Endothelial cell of umbilical vein (primary cell): ENCODE measurements around the gene HES6. TPM values are rescaled to one million over a fixed set of nuclear protein-coding genes. Genes with fewer than 3 reads are reported as not detected.

ENCODE experiments used
- BruUV-seq: library from RNA; stranded (reverse); fragments of 400-500 nt; replicated peaks from 2 replicates; lab custom pipeline; 2021; lab: Mats Ljungman, UMichigan
- CTCF ChIA-PET: fragments of 300-600, 350-600 bp; sonication (Branson Sonifier 250); formaldehyde crosslinking; loops from one replicate; lab custom pipeline; 2021; ENCODE audit warnings: antibody characterized with exemption, inconsistent platforms; lab: Charles Lee
- POLR2A ChIA-PET: fragments of 300-600, 350-600 bp; sonication (Branson Sonifier 250); formaldehyde crosslinking; loops from one replicate; lab custom pipeline; 2021; ENCODE audit warnings: antibody characterized with exemption, inconsistent platforms; lab: Charles Lee
- DNase-seq: peaks from one replicate; pipeline ENCODE4 v3.0.0-alpha.2; 2011; ENCODE audit warnings: low read depth, low spot score
- FAIRE-seq: peaks from 2 replicates; lab custom pipeline; 2011; peaks lifted over from hg19 to GRCh38; lab: Jason Lieb, UNC
- H2AFZ ChIP-seq: 2 replicates; pipeline ENCODE4 v1.6.0; 2012; ENCODE audit warnings: low read depth, low read length, control low read depth, inconsistent platforms
- H3K27ac ChIP-seq: 2 replicates; pipeline ENCODE4 v1.5.1; 2011; ENCODE audit warnings: low read depth, mild to moderate bottlenecking, control low read depth, low read length, moderate library complexity; ENCODE audit not compliant: insufficient read depth
- H3K27me3 ChIP-seq, 2 experiments: 2 replicates each; pipeline versions ENCODE4 v1.6.0 to v1.6.1; 2011; ENCODE audit warnings: low read length in 2 of 2, mixed read lengths in 1 of 2; ENCODE audit not compliant: control insufficient read depth in 2 of 2, insufficient read depth in 2 of 2
- H3K36me3 ChIP-seq, 2 experiments: 2 replicates in 1 of 2; 3 replicates in 1 of 2; pipeline ENCODE4 v1.5.1; 2011; ENCODE audit warnings: low read length in 2 of 2, mild to moderate bottlenecking in 1 of 2, moderate library complexity in 1 of 2; ENCODE audit not compliant: control insufficient read depth in 2 of 2, insufficient read depth in 2 of 2; ENCODE audit errors: extremely low read depth in 1 of 2
- H3K4me1 ChIP-seq: 3 replicates; pipeline ENCODE4 v1.5.1; 2011; ENCODE audit warnings: mild to moderate bottlenecking, low read length; ENCODE audit not compliant: control insufficient read depth, insufficient read depth; ENCODE audit errors: extremely low read depth
- H3K4me2 ChIP-seq: 2 replicates; pipeline ENCODE4 v1.6.1; 2011; ENCODE audit warnings: low read length, control low read depth, mixed read lengths; ENCODE audit not compliant: insufficient read depth
- H3K4me3 ChIP-seq, 3 experiments: fragments of 200-600 bp in 1 of 3; sonication (generic), shearing (Covaris generic) in 1 of 3; replicated peaks in 1 of 3; 2 replicates each; pipeline ENCODE4 v1.5.1; 2011 to 2016; ENCODE audit warnings: control low read depth in 3 of 3, low read length in 3 of 3, mild to moderate bottlenecking in 2 of 3, inconsistent platforms in 1 of 3, low read depth in 1 of 3, moderate library complexity in 1 of 3; ENCODE audit not compliant: insufficient read depth in 1 of 3
- H3K79me2 ChIP-seq: 2 replicates; pipeline ENCODE4 v1.6.0; 2012; ENCODE audit warnings: low read length, inconsistent platforms; ENCODE audit not compliant: control insufficient read depth, insufficient read depth
- H3K9ac ChIP-seq: replicated peaks from 2 replicates; pipeline ENCODE3; 2011; ENCODE audit warnings: low read length, control low read depth; ENCODE audit not compliant: insufficient read depth; ENCODE audit errors: extremely low read depth
- H3K9me1 ChIP-seq: replicated peaks from 3 replicates; pipeline ENCODE4 v1.6.0; 2011; ENCODE audit warnings: mild to moderate bottlenecking, low read length; ENCODE audit not compliant: control insufficient read depth, insufficient read depth; ENCODE audit errors: extremely low read depth
- H3K9me3 ChIP-seq: replicated peaks from 2 replicates; pipeline ENCODE4 v1.5.1; 2012; ENCODE audit warnings: low read length, inconsistent platforms; ENCODE audit not compliant: control insufficient read depth, insufficient read depth
- H4K20me1 ChIP-seq: replicated peaks from 2 replicates; pipeline ENCODE3; 2011; ENCODE audit warnings: mild to moderate bottlenecking, low read length; ENCODE audit not compliant: control insufficient read depth, insufficient read depth; ENCODE audit errors: extremely low read depth
- EZH2 ChIP-seq: IDR thresholded peaks from 2 replicates; pipeline ENCODE4 v1.6.1; 2012; ENCODE audit warnings: borderline replicate concordance, low read depth, mild to moderate bottlenecking, moderate library complexity, low read length, inconsistent platforms; ENCODE audit not compliant: severe bottlenecking
- FOS ChIP-seq: IDR thresholded peaks from 2 replicates; pipeline ENCODE4 v1.6.1; 2011; ENCODE audit warnings: mild to moderate bottlenecking, low read length, moderate library complexity, borderline replicate concordance; ENCODE audit not compliant: insufficient read depth
- GATA2 ChIP-seq: IDR thresholded peaks from 2 replicates; pipeline ENCODE4 v1.7.0; 2011; ENCODE audit warnings: low read depth, mild to moderate bottlenecking, moderate library complexity, mixed read lengths, low read length; ENCODE audit not compliant: insufficient read length, insufficient read depth
- JUN ChIP-seq: IDR thresholded peaks from 2 replicates; pipeline ENCODE4 v1.6.1; 2011; ENCODE audit warnings: borderline replicate concordance, low read depth; ENCODE audit not compliant: insufficient read length, insufficient read depth
- MYC ChIP-seq: IDR thresholded peaks from one replicate; pipeline ENCODE4 v1.6.1; 2011; ENCODE audit warnings: mild to moderate bottlenecking, low read depth, low read length
- POLR2A ChIP-seq: IDR thresholded peaks from 2 replicates; pipeline ENCODE4 v1.6.1; 2012; ENCODE audit warnings: low read depth, mild to moderate bottlenecking, control low read depth, low read length
- POLR2AphosphoS5 ChIP-seq: IDR thresholded peaks from 2 replicates; pipeline ENCODE4 v1.6.1; 2012; ENCODE audit warnings: low read depth, mild to moderate bottlenecking, control low read depth, low read length, moderate library complexity; ENCODE audit not compliant: insufficient read depth
- dilution Hi-C: fragments of 300-500 bp; cut with MboI; formaldehyde crosslinking; loops from one replicate; pipeline ENCODE4 v1.15.0; 2019; ENCODE audit warnings: low sequenced_read_pairs; ENCODE audit not compliant: extremely low pct_ligation_motif_present
- intact Hi-C: fragments of 100-400 bp; cut with micrococcal nuclease; formaldehyde crosslinking; loops from one replicate; pipeline ENCODE4 v1.10.0; 2022
- polyA plus RNA-seq, 4 experiments: library from polyadenylated mRNA; depleted of rRNA in 3 of 4; stranded (reverse) in 3 of 4; unstranded in 1 of 4; fragments of >200 nt; gene quantifications; 2 replicates each; pipeline versions ENCODE4 v1.2.1 to v1.2.3, GENCODE V29; 2011 to 2012; ENCODE audit warnings: missing spikeins in 1 of 4
- total RNA-seq: library from RNA; stranded (reverse); gene quantifications from 2 replicates; pipeline ENCODE4 v1.2.3, GENCODE V29; 2021
- TF ChIP-seq, protein P1 (sequence below): IDR thresholded peaks from 2 replicates; pipeline ENCODE4 v1.6.1; 2011; ENCODE audit not compliant: insufficient read depth, insufficient read length
- TF ChIP-seq, protein P2 (sequence below), 2 donors: IDR thresholded peaks; 1 replicate in 1 of 2; 2 replicates in 1 of 2; pipeline ENCODE4 v1.5.1; 2011; ENCODE audit warnings: low read length in 2 of 2, mild to moderate bottlenecking in 2 of 2, moderate library complexity in 2 of 2, control low read depth in 1 of 2, inconsistent platforms in 1 of 2, low read depth in 1 of 2; ENCODE audit not compliant: insufficient read depth in 1 of 2; ENCODE audit errors: extremely low read depth in 1 of 2

The HES6 gene
- total and polyA plus RNA-seq, 2 donors (not counting 3 experiments of a cell fraction or from before 2014, with no cell fraction given) = 2.2 to 5.1 TPM

DNA sequence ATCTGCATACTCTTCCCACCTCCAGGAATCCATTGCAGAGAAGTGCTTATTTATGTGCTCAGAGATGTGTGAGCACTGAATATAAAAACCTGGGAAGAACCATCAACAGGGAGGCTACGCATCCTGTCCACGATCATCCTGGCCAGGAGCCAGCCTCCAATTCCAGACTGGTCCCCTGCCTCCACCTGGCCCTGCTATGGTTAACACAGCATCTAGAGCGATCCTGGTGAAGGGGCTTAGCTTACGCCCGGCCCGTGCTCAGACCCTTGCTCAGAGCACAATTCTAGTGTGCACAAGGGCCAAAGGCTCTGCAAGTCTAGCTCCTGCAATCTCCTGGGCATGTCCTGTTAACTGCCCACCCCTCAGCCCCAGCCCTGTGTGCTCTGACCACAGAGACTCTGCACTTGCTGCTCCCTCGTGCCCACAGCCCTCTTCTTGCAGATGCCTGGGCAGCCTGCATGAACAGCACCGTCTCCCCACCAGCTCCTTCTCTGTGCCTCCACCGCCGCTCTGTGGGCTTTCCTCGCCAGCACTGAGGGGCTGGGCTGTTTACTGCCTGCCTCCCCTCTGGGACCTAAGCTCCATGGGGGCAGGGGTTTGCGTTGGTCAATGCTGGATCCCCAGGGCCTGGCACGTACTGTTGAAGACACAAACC is 42.1 kb upstream of the HES6 start:
- TF ChIP-seq, protein P1, sequence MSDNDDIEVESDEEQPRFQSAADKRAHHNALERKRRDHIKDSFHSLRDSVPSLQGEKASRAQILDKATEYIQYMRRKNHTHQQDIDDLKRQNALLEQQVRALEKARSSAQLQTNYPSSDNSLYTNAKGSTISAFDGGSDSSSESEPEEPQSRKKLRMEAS = no peak
- TF ChIP-seq EZH2 (no peak), POLR2AphosphoS5 (no peak), FOS (no peak), MYC (no peak), GATA2 (no peak), JUN (no peak), POLR2A (no peak)
- TF ChIP-seq, protein P2, sequence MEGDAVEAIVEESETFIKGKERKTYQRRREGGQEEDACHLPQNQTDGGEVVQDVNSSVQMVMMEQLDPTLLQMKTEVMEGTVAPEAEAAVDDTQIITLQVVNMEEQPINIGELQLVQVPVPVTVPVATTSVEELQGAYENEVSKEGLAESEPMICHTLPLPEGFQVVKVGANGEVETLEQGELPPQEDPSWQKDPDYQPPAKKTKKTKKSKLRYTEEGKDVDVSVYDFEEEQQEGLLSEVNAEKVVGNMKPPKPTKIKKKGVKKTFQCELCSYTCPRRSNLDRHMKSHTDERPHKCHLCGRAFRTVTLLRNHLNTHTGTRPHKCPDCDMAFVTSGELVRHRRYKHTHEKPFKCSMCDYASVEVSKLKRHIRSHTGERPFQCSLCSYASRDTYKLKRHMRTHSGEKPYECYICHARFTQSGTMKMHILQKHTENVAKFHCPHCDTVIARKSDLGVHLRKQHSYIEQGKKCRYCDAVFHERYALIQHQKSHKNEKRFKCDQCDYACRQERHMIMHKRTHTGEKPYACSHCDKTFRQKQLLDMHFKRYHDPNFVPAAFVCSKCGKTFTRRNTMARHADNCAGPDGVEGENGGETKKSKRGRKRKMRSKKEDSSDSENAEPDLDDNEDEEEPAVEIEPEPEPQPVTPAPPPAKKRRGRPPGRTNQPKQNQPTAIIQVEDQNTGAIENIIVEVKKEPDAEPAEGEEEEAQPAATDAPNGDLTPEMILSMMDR (IDR thresholded peaks at IDR 0.05; ENCODE audit: extremely low read depth in 1 of 2, insufficient read depth in 1 of 2, low read depth in 1 of 2, low read length in 2 of 2) = no peak
- Histone ChIP-seq H3K9me3 (no peaks in the 10 kb centered on the region), H3K36me3 (no peaks in the 10 kb centered on the region), H3K27ac (no peak overlapping the region), H3K4me2 (no peak overlapping the region), H3K79me2 (no peaks in the 10 kb centered on the region), H3K9me1 (no peaks in the 10 kb centered on the region), H3K27me3 (no peaks in the 10 kb centered on the region), H3K9ac (no peak overlapping the region), H3K4me3 (no peak overlapping the region), H2AFZ (no peak overlapping the region), H4K20me1 (no peaks in the 10 kb centered on the region), H3K4me1 (no peaks in the 10 kb centered on the region)
- FAIRE-seq (no peak), DNase-seq (no peak)
- dilution Hi-C loops (no loop called here), intact Hi-C loops (no loop called here)
- ChIA-PET POLR2A (no interaction called here), CTCF (no interaction called here)
- BruUV-seq = no TSS peak
